GM21528 (cell line): ENCODE results near the gene TSPAN5.
"Not testable (repeated sequence)": the region's sequence is repeated elsewhere in the genome, so short reads cannot be mapped to it uniquely, and the experiment has no call there.

ENCODE experiments used
- ATAC-seq: cut with Tn5 transposase; IDR thresholded peaks from one replicate; pipeline ENCODE4 v1.9.1; 2021; ENCODE audit warnings: mild to moderate bottlenecking, moderate library complexity; ENCODE audit not compliant: unreplicated experiment, low FRiP score

The TSPAN5 gene

DNA sequence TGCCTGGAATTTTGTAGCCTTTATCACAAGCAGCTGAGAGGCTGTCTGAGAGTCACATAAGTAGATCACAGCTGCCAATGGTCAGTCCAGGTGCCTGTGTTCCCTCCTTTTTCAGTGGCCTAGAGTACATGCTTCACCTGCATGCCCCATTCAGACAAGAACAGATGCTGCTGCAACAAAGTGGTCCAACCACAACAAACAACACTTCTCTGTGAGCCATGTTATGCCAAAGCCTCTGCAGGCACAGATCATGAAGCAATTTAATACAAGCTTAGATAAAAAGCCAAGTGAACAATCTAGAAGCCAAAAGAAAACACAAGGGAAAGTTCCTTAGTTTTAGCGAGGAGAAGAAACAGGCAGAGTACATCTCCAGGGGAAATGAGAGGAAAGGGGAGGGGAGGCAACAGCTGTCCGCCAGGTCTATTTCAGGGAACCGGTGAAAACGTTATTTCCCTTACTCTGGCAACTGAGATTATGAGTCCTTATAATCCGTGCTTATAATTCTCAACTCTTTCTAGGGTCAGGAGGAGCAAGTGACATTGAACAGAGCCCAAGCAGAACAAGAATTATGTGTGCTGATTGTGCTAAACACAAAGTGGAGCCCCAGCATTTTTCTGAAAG lies 92.6 kb downstream of the TSPAN5 start:
- no peak for ATAC-seq

DNA sequence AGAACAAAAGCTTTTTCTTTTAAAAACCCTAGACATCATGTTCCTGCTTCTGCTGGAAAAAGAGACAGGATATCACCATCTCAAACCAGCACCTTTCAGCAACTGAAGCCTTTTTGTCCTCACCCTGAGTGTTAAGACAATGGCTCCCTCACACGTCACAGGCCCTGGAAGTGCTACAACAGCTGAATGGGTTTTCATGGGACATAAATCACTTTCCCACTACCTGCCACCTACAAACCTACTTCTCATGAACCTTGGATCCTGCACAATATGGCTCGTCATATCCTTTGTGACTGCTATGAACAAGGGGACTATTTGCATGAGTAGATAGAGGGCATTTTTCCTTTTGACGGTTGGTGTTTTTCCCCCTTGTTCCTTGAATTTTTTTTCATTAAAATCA lies 93.6 kb downstream of the TSPAN5 start:
- no peak for ATAC-seq

GRCh38 chr4:98560321-98560720 lies 98.1 kb downstream of the TSPAN5 start:
- no peak for ATAC-seq

DNA sequence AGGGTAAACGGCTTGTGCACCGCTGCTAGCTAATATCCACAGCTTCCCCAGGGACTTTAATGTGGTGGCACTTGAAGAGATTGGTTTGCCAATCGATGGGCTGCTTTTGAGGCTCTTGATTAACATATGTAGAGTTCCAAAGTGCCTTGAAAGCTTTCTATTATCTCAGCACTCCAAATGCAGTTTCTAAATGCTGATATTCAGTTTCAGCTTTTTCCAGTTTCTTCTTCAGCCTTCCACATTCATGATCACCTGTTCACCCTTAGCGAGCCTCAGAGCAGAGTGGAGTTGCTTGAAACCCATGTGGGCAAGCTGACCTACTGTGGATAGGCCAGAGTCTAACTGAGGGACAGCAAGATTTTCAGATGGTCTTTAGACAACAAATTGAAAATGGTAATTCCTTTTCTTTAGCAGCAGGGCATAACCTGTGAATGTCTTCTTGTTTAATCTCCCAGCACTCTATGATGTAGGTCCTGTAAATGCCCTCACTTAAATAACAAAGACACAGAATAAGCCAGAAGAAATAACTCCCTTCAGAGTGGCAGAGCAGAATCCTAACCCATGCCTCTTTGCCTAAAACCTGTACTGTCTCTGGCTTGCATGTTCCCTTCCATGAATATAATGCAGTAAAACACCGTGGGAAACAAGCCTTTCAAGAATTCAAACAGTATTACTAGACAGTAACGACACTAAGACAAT lies 99.8 kb downstream of the TSPAN5 start:
- ATAC-seq, result no peak

DNA sequence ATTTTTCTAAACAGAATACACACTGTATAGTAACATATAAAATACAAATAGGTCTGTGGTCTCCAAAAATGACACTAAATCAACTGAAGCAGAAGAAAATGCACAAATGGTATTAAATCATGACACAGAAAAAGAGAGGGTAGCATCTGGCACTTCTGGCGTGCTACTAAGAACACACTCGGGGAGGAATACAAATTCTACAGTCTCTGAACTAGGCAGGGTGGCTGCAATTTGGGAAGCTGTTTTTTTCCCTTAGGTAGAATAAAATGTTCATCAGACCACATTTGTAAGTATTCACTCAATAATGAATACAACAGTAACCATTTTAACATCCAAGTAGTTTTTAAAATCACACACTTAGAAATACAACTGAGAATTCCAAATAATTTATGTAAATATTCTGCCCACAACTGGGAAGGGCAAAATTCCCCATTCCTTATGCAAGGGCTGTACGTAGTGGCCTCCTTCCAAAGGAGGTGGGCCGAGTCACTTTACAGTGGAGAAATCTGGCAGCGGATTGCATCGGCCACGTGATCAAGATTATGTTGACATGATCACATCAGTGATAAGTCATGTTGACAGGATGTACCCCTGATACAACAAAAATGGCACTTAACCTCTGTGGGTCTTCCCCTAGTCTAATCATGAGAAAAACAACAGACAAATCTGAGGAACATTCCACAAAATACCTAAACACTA lies 101.1 kb downstream of the TSPAN5 start:
- ATAC-seq, result no peak

DNA sequence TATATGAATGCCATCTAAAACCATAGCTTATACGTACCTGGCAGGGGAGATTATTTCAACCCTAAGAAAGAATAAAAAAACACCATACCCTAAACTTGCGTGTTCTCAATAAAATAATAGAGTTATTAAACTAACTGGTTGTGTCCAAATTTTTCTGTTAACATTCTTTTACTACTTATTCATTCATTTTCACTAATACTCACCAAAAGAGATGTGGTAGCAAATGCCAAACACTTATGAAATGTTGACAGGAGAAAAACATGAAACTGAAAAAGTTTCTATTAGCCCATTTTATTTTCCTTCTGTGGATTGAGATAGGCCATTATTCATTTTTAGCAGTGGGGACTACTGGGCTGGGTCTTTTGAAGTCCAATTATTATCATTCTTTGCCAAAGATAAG lies 102.0 kb downstream of the TSPAN5 start:
- no peak for ATAC-seq

- no peak for ATAC-seq
Observed at GRCh38 chr4:98555798-98556445, 102.5 kb downstream of the TSPAN5 start.

- ATAC-seq, result no peak
Observed at GRCh38 chr4:98546910-98547594, 111.4 kb downstream of the TSPAN5 start.

- ATAC-seq, result no peak
Observed at GRCh38 chr4:98544818-98545414, 113.5 kb downstream of the TSPAN5 start.

- ATAC-seq, result no peak
Observed at GRCh38 chr4:98544141-98544817, 114.1 kb downstream of the TSPAN5 start.

DNA sequence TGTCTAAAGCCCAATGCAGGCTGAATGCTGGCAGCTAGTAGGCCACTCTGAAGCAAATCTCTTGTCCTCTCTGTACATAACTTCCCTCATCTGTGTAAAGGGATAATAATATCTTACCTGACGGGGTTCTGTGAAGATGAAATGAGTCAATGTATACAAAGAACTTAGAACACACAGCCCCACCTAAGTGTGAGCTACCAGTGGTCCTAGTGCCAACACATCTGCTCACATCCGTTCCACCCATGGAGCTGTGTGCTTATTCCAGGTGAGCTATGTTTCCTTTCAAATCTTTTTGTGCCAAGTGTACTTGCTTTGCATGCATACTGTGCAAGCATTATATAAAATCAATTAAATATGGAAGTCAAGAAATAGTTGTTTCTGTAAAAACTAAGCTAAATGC lies 116.4 kb downstream of the TSPAN5 start:
- no peak for ATAC-seq

DNA sequence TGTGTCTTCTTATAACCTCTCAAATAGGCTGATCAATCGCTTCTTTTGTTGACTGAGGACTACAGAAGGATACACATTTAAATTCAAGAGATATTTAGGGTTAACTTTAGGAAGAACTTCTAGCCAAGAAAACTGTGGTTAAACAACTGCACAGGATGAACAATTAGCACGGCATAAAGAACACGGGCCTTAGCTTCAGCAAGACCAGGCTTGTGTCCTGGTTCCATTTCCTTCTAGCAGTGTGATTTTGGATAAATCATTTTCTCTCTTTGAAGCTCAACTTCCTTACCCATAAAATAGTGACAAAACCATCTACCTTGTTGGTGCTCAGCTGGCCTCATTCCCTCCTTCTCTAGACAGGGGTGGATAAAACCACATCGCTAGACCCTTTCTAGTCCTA lies 117.6 kb downstream of the TSPAN5 start:
- no peak for ATAC-seq

DNA sequence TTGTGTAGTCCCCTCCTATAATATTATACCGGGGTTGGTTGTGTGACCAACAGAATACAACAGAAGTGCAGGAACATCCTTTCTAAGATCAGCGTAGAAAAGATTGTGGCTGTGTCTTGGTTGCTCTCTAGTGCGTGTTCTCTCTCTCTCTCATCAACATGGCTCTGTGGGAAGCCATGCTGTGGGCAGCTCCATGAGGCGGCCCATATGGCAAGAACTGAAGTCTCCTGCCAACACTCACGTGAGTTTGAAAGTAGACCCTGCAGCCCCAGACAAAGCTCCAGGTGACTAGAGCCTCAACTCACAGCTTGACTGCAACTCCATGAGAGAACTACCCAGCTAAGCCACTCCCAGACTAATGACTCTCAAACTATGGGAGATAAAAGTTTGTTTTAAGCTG lies 118.7 kb downstream of the TSPAN5 start:
- ATAC-seq, result no peak

DNA sequence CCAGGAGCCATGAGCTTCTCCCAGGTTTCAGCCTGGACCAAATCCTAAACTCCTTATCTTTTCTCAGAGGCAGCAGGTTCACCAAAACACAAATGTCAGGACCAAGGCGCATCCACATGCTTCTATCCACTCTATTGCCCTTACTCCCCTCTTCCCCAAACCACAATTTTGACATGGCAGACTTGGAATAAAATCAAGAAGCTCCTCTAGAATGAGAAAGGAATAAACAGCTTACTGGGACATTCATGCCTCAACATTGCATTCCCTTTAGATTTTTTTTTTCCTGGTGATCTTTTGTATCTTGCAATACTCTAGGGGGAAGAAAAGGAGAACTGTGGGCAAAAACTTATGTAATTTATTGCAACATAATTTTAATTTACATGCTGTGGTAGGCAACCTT lies 119.1 kb downstream of the TSPAN5 start:
- ATAC-seq, result no peak

DNA sequence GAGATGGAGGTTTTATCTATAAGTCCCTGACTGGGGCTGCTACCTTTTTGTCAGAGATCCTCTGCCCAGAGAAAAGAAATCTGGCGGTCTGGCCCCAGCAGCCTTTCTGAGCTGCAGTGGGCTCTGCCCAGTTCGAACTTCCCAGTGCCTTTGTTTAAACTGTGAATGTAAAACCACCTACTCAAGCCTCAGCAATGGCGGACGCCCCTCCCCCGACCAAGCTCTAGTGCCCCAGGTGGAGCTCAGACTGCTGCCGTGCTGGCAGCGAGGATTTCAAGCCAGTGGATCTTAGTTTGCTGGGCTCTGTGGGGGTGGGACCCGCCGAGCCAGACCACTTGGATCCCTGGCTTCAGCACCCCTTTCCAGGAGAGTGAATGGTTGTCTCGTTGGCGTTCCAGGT lies 121.8 kb downstream of the TSPAN5 start:
- no peak for ATAC-seq

- ATAC-seq, result not testable (repeated sequence)
Observed at GRCh38 chr4:98534146-98534545, 124.3 kb downstream of the TSPAN5 start.

- ATAC-seq, result no peak
Observed at GRCh38 chr4:98530572-98530971, 127.8 kb downstream of the TSPAN5 start.

GRCh38 chr4:98529970-98530569 lies 128.3 kb downstream of the TSPAN5 start:
- no peak for ATAC-seq

- ATAC-seq, result no peak
Observed at GRCh38 chr4:98528882-98529281, 129.5 kb downstream of the TSPAN5 start.
